GM20431 (cell line): ENCODE measurements around the gene COL13A1.

Experiments
- in situ Hi-C: fragments of 300-500 bp; cut with MseI, MboI; formaldehyde crosslinking; loops from one replicate; pipeline ENCODE4 v1.15.0; 2020; ENCODE audit warnings: low sequenced_read_pairs; ENCODE audit not compliant: unreplicated experiment

COL13A1 gene

DNA sequence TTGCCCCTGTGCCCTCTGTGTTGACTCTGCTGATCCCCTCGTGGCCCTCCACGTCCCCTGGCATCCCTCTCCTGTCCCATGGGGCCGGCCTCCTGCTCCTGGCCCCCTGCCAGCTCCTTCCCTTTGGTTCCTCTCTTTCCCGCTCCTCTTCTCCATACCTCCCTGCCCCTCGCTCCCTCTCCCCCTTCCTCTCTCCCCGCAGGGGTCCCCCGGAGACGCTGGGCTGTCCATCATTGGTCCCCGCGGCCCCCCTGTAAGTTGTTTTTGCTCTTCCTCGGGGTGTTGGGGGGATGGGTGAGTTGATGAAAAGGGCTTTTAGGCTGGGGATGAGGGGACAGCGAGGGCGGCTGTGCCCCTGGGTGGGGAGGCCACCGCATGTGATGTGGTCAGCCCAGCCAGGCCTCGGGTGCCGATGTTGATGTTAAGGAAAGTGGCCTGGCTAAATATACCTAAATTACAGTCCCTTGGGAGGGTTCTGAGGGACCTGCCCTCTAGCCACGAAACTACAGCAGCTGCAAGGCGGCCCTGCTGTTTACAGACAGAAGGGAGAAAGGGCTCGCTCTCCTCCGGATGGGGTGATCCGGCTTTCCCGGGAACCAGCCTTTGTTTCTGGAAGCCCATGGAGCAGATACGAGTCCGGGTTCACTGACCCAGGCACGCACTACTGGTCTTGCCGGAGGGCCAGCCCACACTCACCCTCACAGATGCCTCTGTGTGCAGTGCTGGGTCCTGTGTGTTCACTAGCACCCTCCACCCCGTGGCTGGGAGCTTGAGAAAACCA is 78.8 kb downstream of the COL13A1 start:
- in situ Hi-C loops = no loop called here

DNA sequence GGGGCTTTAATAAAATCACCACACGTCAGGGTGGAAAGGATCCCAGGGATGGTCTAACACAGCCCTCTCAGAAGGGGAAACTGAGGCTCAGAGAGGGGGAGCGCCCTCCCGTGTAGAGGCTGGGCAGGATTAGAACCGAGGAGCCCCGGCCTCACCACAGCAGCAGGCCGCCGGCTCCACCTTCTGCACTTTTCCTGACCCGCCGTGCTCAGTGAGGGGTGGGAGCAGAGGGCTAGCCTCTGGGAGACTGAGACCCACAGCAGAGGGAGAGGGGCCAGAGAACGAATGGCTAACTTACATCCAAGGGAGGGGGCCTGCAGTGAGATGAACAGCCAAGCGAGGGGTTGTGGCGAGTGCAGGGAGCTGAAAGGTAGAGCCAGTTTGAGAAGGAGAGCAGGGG is 79.5 kb downstream of the COL13A1 start:
- in situ Hi-C loops = no loop called here

DNA sequence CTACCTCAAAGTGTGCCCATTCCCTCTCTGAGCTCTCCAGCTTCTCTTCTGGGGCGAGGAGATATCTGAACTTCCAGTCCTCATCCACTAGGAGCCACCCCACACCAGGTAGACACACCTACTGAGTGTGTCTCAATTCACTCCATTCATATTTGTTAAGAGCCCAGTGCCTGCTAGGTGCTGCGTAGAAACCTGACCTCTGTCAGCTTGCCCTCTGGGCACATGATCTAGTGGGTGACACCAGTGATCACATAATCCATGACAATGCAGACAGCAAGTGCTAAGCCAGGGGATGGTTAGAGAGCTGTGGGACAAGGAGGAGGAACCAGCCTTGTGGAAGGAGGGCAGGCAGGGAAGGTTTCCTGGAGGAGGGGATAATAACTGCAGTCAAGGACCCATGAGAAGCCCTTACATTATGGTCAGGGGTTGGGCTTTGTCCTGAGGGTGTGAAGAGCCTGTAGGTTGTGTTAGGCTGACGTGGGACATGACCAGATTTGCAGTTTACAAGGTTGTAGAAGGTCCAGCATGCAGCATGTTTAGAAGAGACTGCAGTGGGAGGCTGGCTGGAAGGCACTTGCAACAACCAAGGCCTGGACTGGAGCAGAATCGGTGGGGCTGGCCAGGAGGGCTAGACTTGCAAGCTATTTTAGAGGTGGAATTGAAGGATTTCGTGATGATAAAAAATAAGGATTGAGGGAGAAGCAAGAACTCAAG is 81.8 kb downstream of the COL13A1 start:
- in situ Hi-C loops = no loop called here

DNA sequence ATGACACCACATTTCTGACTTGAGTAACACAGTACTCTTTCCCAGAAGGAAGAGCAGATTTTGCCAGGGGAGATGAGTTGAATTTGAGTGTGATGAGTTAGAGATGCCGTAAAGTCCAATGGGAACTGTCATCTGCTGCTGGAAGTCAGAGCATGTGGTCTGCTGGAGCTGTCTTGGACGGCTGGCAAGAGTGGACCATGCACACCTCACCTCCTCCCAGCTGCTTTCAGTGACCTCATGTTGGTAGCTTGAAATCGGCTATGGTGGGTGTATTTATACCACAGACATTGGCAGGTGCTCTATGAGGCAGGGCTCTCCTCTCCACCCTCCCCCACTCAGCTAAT is 82.3 kb downstream of the COL13A1 start:
- in situ Hi-C loops = no loop called here

DNA sequence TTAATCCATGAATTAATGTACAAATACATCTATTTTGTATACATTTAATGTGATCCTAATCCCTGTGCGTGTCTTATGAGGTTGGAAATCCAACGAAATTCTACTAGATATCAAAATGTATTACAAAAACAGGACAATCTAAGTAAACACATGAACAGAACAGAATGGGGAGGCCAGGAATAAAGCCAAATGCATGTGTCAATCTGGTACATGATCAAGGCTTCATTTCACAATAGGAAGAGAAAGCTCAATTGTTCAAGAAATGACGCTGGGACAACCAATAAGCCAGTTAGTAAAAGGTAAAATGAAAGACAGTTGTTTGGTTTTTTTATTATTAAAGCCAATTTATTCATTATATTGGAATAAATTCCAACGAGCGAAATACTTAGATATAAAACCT is 83.0 kb downstream of the COL13A1 start:
- in situ Hi-C loops = no loop called here

DNA sequence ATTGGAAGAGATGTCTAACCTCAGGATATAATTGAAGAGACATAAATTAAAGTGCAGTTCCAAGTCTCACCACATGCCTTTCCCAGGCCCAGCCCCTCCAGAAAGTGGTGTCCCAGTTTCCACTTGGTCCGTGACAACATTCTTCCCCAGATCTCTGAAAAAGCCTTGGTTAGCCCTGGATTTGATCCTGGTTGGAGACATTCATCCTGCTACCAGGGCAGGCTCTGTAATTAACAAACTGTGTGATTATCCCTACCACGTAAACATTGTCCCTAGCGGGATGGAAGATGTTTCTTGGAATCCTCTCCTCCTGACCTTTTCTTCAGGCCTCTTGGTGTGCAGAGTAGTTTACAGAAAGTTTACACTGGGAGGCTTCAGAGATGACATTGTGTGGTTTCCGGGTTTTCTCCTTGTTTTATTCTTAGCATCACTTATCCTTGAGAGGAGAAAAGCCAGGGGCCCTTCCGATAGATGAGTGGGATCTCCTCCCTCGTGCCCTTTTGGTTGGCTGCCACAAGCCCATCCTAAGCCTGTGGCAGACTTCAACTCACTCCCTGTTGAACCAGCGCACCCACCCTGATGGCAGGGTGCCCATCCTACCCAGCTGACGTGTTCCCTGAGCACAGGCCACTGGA is 83.8 kb downstream of the COL13A1 start:
- in situ Hi-C loops = no loop called here

DNA sequence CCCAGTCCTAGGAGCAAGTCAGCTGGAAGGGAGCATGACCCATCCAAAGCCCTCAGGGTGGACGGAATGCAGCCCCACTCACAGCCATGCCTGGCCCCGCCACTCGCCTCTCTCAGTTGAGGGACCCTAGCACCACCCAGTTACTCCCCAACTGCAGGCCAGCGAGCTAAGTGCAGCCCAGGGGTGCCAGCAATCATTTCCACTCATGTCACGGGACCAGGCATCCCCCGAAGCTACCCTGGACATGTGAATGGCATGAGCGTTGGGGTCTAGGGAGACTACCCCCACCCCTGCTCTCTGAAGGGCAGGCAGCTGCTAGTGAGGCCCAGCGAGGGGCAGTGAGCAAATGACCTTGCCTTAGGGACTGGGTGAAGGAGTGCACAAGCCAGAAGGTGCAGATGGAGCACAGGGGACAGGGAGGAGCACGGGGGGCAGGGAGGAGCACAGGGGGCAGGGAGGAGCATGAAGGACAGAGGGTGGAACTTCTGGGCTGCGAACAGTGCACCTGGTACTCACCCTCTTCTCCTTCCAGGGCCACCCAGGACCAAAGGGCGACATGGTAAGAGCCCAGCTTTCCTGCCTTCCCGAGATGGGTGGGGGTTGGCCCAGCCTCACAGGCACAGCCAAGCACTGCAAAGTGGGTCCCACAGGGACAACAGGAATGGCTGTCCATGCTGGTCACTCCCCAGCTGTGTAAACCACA is 87.3 kb downstream of the COL13A1 start:
- in situ Hi-C loops = no loop called here

DNA sequence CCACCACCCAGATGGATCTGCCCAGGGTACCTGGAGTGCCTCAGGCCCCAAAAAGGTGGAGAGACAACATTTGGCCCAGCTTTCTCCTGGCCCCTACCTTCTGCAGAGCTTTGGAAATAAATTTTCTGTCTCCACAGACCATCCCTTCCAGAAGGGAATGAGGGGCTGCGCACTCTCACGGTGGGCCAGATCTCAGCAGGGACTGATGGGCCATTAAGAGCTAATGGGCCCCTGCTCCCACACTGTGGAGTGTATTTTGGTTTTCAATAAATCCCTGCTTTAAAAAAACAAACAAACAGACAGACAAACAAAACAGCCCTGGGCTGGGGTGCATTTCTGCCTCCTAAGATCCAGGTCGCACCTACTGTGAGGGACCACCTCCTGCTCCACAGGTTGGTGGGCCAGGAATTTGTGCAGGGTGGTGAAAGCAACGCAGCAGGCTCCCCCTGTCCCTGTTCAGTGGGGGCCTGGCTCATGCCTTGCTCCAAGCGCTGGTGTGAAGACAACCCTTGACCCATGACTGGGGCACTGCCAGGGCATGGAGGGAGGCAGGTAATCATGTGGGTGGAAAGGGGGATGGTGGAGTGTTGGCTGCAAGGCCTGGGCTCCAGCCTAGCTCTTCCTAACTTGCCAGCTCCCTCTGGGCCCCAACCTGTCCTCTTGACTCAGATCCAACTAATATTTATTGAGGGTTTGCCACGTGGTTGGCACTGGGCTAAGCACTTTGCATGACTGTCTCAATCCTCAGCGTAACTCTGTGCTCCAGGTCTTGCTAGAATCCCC is 88.5 kb downstream of the COL13A1 start:
- in situ Hi-C loops = no loop called here

DNA sequence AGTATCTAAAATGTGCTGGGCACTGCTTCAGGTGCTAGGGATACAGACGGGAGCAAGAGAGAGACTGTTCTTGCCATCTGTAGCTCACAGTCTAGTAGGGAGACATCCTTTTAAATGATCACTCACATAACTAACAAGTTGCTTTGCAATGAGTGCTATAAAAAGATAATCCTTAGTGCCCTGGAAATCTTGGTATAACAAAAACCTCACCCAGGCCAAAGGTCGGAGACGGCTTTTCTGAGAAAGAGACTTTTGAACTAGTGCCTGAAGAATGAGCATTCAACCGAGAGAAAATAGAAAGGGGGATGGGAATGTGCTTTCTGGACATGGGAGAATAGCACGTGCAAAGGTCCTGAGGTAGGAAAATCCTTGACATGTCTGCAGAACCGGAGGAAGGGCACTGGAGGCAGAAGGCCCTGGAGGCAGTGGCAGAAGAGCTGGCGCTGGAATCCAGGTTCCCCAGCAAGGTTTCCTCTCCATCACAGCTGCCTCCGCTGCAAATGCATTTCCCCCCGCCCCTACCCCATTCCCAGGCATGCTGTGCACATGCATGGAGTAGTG is 89.4 kb downstream of the COL13A1 start:
- in situ Hi-C loops = no loop called here

DNA sequence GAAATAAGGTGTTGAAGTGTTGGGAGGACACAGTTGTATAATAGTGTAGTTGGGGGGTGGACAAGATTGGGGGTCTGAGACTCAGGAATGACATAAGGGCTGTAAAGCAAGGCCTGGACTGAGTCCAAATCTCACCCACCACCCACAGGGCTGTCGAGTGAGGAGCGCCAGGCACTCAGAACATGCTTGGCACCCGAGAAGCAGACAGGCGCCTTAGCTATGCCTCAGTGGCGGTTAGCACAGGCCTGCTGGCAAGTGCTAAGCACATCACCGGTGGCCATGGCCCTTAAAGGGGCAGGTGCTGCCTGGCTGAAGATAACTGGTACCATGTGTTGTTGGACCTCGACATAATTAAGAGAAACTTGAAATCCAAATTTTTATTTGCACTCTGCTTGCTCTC is 90.7 kb downstream of the COL13A1 start:
- in situ Hi-C loops = no loop called here

DNA sequence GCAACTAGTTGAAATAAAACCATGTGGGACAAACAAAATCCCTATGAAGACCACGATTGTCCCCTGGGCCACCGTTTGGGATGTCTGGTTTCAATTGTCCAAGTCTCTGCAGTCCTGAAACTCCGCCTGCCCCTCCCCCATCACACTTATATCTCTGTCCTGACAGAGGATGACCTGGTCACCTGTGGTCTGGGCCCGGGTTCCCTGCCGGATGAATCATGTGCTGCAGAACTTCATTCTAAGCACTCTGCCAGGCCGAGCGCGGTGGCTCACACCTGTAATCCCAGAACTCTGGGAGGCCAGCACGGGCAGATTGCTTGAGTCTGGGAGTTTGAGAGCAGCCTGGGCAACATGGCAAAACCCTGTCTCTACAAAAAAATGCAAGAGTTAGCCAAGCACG is 91.1 kb downstream of the COL13A1 start:
- in situ Hi-C loops = no loop called here

DNA sequence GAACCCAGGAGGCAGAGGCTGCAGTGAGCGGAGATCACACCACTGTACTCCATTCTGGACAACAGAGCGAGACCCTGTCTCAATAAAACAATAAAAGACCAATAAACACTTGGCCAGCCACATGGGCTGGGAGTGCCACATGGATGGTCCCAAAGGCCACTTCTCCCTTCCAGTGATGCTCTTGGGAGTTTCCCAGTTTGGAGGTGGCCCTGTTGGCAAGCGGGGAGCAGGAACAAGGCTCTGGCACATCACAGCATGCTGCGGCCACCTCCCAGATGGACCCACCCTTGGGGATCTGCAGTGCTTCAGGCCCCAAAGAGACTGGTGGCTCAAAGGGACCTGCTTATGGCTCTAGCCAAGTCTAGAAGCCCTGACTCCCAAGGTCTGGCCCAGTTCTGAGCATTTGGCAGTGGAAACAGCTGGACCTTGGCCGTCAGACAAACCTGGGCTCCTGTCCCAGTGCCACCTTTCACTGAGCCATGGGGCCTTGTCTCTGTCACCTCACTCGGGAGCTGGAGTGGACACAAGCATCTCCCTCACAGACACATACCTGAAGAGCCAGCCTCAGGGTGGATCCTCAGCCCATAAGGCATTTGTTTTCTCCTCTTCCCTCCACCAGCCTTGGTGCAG is 91.7 kb downstream of the COL13A1 start:
- in situ Hi-C loops = no loop called here

DNA sequence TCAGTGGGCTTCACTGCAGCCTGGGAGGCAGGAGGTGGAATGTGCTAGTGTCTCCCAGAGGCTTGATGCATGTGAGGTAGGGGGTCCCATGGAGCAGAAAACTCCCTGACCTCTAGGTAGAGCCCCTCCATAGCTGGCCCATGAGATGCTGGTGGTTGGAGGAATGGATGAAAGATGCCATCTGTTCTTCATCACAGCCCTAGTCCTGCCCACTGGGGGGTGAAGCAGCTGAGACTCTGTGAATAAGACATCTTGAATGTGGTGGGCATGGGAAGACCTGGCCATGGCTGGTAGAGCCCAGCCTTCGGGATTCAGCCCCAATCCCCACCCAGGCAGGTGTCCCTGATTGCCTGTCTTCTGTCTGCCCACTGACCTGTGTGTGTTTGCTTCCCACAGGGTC is 92.5 kb downstream of the COL13A1 start:
- in situ Hi-C loops = no loop called here

DNA sequence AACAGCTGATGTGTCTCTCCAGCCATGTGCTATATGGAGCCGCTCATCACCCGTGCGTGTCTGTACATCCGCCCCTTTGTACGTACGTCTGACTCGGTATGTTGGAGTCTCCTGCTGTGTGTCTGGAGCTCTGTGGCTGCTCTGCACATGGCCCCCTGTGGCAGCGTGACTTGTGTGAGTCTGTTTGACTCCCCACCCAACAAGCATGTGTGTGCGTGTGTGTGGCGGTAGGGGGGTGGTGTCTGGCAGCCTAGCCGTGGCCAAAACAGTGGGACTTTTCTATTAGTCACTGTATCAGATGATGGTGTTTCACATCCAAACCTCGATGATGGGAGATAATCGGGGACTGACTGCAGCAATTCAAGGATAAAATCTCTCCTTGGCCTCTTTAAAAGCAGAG is 94.1 kb downstream of the COL13A1 start:
- in situ Hi-C loops = no loop called here

DNA sequence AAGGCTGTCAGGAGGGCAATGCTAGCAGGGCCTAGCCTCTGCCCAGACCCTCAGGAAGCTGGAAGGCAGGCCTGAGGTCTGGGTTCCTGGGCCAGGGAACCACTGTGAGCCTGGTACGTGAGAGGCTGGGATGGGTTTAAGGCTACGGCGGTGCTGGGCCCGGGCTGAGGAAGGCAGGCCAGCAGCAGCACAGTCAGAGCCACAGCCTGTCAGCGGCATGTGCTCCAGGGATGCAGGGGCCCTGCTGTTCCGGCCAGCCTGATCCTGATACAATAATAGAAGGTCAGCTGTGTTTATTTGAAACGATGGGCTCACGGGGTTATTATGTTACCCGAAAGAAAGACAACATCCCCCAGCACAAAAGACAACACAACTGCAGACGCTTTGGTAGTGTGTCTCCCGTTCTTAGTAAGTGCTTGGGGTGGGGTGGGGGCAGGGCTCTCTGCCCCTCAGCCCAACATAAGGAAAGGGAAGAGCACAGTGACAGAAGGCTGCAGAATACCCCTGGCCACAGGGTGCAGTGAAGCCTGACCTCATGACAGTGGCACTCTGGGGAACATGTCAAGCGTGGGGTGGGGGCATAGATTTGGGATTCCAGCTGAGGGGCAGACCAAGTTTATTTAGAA is 95.0 kb downstream of the COL13A1 start:
- in situ Hi-C loops = no loop called here

DNA sequence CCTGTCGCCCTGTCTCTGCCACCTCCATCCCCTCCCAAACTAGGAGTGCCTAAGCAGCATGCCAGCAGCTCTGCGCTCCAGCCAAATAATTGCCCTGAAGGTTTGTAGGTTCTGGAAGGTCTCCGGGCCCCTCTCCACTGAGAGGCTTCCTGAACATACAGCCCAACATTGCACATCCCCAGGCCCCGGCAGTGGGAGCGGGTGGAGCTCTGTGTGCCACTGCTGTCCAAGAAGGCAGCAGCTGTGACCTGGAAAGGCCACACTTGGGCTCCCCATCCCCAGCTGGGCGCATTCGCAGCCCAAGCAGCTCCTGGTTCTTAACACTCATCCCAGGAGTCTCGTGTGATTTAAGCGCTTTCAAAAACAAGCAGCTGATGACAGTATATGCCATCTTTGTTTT is 95.7 kb downstream of the COL13A1 start:
- in situ Hi-C loops = no loop called here

DNA sequence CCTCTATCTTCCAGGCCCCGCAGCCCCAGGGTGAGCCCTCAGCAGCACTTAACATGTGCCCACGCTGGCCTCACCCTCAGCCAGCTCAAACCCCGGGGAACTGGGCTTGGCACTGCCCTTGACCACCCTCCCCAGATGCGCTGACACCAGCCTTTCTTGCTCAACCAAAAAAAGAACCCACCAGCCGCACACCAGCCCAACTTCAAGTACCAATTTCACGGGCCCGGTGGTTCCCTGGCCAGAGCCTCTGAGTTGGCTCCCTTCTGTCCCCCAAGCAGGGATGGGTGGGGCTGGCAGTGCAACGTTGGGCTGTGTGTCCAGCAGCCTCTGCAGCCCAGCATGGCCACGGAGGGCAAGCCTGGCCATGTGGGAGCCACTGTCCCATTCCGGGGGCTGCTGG is 96.3 kb downstream of the COL13A1 start:
- in situ Hi-C loops = no loop called here

DNA sequence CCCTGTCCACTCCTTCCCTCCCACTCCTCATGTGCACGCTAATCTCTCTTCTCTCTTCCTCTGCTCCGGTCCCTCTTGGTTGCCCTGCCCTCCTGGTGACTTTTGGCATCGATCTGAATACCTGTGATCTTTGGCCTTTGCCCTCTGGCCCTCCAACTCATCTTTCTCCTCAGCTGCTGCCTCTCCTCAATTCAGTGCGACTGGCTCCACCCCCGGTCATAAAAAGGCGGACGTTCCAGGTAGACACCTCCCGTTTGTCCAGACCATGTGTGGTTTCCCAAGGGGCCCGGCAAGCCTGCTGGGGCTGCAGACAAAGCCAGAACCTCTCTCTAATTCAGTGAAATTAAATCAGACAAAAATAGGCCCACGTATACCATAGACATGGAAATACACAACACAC is 96.8 kb downstream of the COL13A1 start:
- in situ Hi-C loops = no loop called here

DNA sequence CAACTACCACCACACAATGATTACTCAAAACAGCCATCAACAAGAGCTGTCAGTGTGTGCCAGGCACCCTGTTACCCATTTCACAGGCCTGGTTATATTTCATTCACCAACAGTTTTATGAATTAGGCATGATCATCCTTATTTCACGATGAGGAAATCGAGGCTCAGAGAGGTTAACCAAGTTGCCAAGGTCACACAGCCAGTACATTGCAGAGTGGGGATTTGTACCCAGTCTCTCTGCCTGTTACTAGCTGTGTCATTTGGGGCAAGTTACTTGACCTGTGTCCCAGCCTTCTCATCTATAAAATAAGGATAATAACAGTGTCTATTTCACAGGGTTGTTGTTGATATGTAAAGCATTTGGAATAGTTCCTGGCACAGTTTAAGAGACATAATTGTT is 97.2 kb downstream of the COL13A1 start:
- in situ Hi-C loops = no loop called here
